Measurements from ENCODE around the gene FBXW11.

DNA sequence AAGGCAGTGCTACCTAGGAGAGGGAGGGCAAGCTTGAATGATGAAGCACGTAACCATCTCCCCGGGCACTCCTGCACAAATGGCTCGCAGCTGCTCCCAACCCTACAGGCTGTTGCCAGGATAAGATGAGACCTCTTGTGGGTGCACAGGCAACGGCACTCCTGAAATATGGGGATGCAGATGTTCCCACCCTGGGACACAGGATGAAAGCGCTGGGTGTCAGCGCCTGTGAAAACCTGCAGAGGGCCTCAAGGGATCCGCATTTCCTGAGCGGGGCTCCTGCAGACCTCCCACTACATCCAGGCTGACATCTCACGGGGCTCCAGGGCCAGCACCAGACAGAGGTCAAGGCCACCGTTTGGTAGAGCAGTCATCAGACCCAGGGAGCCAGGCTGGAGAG, 160.1 kb downstream of the FBXW11 start:
- TF ChIP-seq, protein P1, sequence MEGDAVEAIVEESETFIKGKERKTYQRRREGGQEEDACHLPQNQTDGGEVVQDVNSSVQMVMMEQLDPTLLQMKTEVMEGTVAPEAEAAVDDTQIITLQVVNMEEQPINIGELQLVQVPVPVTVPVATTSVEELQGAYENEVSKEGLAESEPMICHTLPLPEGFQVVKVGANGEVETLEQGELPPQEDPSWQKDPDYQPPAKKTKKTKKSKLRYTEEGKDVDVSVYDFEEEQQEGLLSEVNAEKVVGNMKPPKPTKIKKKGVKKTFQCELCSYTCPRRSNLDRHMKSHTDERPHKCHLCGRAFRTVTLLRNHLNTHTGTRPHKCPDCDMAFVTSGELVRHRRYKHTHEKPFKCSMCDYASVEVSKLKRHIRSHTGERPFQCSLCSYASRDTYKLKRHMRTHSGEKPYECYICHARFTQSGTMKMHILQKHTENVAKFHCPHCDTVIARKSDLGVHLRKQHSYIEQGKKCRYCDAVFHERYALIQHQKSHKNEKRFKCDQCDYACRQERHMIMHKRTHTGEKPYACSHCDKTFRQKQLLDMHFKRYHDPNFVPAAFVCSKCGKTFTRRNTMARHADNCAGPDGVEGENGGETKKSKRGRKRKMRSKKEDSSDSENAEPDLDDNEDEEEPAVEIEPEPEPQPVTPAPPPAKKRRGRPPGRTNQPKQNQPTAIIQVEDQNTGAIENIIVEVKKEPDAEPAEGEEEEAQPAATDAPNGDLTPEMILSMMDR (IDR thresholded peaks at IDR 0.05), result no peak
- TF ChIP-seq NFE2L1 (CRISPR knock-in tag; IDR thresholded peaks at IDR 0.05) (no peak), JUN (CRISPR knock-in tag; IDR thresholded peaks at IDR 0.05) (no peak), IRF2 (CRISPR knock-in tag; IDR thresholded peaks at IDR 0.05; ENCODE audit: borderline replicate concordance, low read depth) (no peak), MAX (CRISPR knock-in tag; IDR thresholded peaks at IDR 0.05) (no peak), OVOL2 (CRISPR knock-in tag; IDR thresholded peaks at IDR 0.05; ENCODE audit: borderline replicate concordance) (no peak), GABPB1 (CRISPR knock-in tag; IDR thresholded peaks at IDR 0.05) (no peak), FOXJ3 (CRISPR knock-in tag; IDR thresholded peaks at IDR 0.05; ENCODE audit: borderline replicate concordance) (no peak), ZNF138 (CRISPR knock-in tag; conservative IDR thresholded peaks at IDR 0.05) (no peak), NR1H2 (CRISPR knock-in tag; IDR thresholded peaks at IDR 0.05) (no peak), SP1 (CRISPR knock-in tag; conservative IDR thresholded peaks at IDR 0.05) (no peak), TP53 (CRISPR knock-in tag; IDR thresholded peaks at IDR 0.05) (no peak)
- TF ChIP-seq, protein P2, sequence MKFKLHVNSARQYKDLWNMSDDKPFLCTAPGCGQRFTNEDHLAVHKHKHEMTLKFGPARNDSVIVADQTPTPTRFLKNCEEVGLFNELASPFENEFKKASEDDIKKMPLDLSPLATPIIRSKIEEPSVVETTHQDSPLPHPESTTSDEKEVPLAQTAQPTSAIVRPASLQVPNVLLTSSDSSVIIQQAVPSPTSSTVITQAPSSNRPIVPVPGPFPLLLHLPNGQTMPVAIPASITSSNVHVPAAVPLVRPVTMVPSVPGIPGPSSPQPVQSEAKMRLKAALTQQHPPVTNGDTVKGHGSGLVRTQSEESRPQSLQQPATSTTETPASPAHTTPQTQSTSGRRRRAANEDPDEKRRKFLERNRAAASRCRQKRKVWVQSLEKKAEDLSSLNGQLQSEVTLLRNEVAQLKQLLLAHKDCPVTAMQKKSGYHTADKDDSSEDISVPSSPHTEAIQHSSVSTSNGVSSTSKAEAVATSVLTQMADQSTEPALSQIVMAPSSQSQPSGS (CRISPR knock-in tag; IDR thresholded peaks at IDR 0.05; ENCODE audit: borderline replicate concordance, low read depth), result no peak
- TF ChIP-seq, protein P3, sequence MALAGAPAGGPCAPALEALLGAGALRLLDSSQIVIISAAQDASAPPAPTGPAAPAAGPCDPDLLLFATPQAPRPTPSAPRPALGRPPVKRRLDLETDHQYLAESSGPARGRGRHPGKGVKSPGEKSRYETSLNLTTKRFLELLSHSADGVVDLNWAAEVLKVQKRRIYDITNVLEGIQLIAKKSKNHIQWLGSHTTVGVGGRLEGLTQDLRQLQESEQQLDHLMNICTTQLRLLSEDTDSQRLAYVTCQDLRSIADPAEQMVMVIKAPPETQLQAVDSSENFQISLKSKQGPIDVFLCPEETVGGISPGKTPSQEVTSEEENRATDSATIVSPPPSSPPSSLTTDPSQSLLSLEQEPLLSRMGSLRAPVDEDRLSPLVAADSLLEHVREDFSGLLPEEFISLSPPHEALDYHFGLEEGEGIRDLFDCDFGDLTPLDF (CRISPR knock-in tag; IDR thresholded peaks at IDR 0.05), result no peak
